22Rv1 (cell line): Measurements from ENCODE around the gene PTPRC.

Source experiments
- ZFX ChIP-seq: fragments of 450-650 bp; IDR thresholded peaks from 2 replicates; pipeline ENCODE4 v1.6.1; 2017; ENCODE audit warnings: antibody characterized with exemption, borderline replicate concordance
- TF ChIP-seq, protein P1 (sequence below): fragments of 450-650 bp; IDR thresholded peaks from 2 replicates; pipeline ENCODE4 v1.5.1; 2017; ENCODE audit warnings: mild to moderate bottlenecking

DNA sequence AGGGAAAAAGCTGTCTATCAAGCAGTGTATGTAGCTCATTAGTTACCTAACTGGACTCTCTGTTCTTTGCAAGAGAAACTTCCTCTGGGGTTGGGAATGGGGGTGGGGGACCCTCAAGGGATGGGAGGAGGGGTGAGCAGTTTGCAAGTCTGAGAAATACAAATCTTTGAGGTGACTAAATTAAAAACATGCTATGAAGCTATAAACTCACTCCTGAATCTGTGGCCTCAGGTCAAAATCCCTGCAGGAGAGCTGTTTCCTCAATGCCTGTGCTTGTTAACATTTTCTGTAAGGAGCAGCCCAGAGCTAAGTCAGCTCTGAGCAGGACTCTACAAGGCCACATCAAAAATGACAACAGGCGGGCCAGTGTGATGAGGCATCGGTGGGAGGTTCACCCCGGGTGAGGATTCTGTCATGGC is 32.8 kb upstream of the PTPRC start:
- TF ChIP-seq, protein P1, sequence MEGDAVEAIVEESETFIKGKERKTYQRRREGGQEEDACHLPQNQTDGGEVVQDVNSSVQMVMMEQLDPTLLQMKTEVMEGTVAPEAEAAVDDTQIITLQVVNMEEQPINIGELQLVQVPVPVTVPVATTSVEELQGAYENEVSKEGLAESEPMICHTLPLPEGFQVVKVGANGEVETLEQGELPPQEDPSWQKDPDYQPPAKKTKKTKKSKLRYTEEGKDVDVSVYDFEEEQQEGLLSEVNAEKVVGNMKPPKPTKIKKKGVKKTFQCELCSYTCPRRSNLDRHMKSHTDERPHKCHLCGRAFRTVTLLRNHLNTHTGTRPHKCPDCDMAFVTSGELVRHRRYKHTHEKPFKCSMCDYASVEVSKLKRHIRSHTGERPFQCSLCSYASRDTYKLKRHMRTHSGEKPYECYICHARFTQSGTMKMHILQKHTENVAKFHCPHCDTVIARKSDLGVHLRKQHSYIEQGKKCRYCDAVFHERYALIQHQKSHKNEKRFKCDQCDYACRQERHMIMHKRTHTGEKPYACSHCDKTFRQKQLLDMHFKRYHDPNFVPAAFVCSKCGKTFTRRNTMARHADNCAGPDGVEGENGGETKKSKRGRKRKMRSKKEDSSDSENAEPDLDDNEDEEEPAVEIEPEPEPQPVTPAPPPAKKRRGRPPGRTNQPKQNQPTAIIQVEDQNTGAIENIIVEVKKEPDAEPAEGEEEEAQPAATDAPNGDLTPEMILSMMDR = no peak
- no peak for TF ChIP-seq ZFX
